ENCODE data around the gene WDR41. TPM values are rescaled to one million over a fixed set of nuclear protein-coding genes. Genes with fewer than 3 reads are reported as not detected.

Gene WDR41
- total RNA-seq, 4 donors from 2014 or later, result 23.2 to 55.7 (median 33.2) TPM

- no peaks in the 10 kb centered on the region for H3K9me3 ChIP-seq
- peaks cover 0 to 7% (median 0%) of the 10 kb centered on the region in 3 donors for H3K4me1 ChIP-seq
- no peak for TF ChIP-seq POLR2A (IDR thresholded peaks at IDR 0.05)
- TF ChIP-seq EP300 (IDR thresholded peaks at IDR 0.05), result no peak
- no peak overlapping the region for H3K27ac ChIP-seq
- H3K4me3 ChIP-seq, result no peak overlapping the region
- WGBS, 2 donors (ENCODE audit: low coverage in 1 of 2), result 80 to 82% methylated on average over 1 of the region's 1 CpG
- H3K27me3 ChIP-seq, result no peaks in the 10 kb centered on the region
- H3K36me3 ChIP-seq, result no peaks in the 10 kb centered on the region
- ATAC-seq, result no peak
Measured at GRCh38 chr5:77400645-77401044, 91.5 kb downstream of the WDR41 start.

- Histone ChIP-seq H3K4me3 (no peak overlapping the region), H3K9me3 (no peaks in the 10 kb centered on the region), H3K27ac (no peak overlapping the region), H3K36me3 (no peaks in the 10 kb centered on the region), H3K27me3 (no peaks in the 10 kb centered on the region), H3K4me1 (no peaks in the 10 kb centered on the region)
- ATAC-seq, result no peak
- WGBS, 2 donors (ENCODE audit: low coverage in 1 of 2), result 61 to 97% methylated on average over 4 to 6 of the region's 8 CpGs
- no peak for TF ChIP-seq EP300 (IDR thresholded peaks at IDR 0.05)
- TF ChIP-seq POLR2A (IDR thresholded peaks at IDR 0.05), result no peak
- no peak for TF ChIP-seq POLR2AphosphoS5 (IDR thresholded peaks at IDR 0.05)
- TF ChIP-seq CTCF (IDR thresholded peaks at IDR 0.05), result no peak
Measured at GRCh38 chr5:77398896-77399295, 93.2 kb downstream of the WDR41 start.

GRCh38 chr5:77398458-77398857 is 93.7 kb downstream of the WDR41 start:
- Histone ChIP-seq H3K36me3 (no peaks in the 10 kb centered on the region), H3K9me3 (no peaks in the 10 kb centered on the region), H3K4me1 (no peaks in the 10 kb centered on the region), H3K27me3 (no peaks in the 10 kb centered on the region), H3K27ac (no peak overlapping the region), H3K4me3 (no peak overlapping the region)
- no peak for ATAC-seq
- WGBS, 2 donors (ENCODE audit: low coverage in 1 of 2), result 100% methylated on average over 4 to 9 of the region's 13 CpGs
- no peak for TF ChIP-seq POLR2AphosphoS5 (IDR thresholded peaks at IDR 0.05)
- no peak for TF ChIP-seq EP300 (IDR thresholded peaks at IDR 0.05)
- TF ChIP-seq CTCF (IDR thresholded peaks at IDR 0.05), result no peak
- no peak for TF ChIP-seq POLR2A (IDR thresholded peaks at IDR 0.05)

DNA sequence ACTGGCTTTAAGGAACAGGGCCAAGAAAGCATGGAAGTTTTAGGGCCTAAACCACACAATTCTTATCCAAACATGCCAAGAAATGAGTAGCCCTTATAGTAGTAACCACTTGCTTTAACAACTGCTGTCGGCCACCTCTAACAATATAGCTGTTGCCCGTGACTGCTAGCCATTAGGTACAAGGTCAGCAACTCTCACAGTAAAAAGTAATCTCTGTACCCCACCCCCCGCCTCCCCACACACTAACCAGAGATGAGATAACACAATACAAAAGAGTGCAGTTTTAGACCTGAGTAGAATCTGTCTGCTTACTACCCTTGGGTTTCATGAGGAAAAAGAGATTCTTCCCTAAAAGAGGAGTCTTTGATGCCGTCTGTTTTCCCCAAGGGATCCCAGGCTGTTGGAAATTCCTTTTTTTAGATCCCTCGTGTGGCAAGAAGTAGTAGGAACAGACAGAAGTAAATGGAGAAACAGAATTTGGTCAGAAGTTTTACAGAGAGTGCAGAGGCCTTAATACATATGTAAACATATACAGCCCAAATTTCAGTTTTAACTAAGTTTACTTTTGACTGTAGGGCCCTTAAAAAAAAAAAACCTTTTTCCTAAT is 94.3 kb downstream of the WDR41 start:
- H3K4me3 ChIP-seq, result no peak overlapping the region
- WGBS, 2 donors (ENCODE audit: low coverage in 1 of 2), result 46 to 79% methylated on average over 2 to 5 of the region's 5 CpGs
- no peak for TF ChIP-seq EP300 (IDR thresholded peaks at IDR 0.05)
- TF ChIP-seq CTCF (IDR thresholded peaks at IDR 0.05), result no peak
- TF ChIP-seq POLR2A (IDR thresholded peaks at IDR 0.05), result no peak
- TF ChIP-seq POLR2AphosphoS5 (IDR thresholded peaks at IDR 0.05), result no peak
- no peaks in the 10 kb centered on the region for H3K4me1 ChIP-seq
- H3K36me3 ChIP-seq, result no peaks in the 10 kb centered on the region
- ATAC-seq, result no peak
- H3K9me3 ChIP-seq, result no peaks in the 10 kb centered on the region
- H3K27ac ChIP-seq, result no peak overlapping the region
- H3K27me3 ChIP-seq, result no peaks in the 10 kb centered on the region

DNA sequence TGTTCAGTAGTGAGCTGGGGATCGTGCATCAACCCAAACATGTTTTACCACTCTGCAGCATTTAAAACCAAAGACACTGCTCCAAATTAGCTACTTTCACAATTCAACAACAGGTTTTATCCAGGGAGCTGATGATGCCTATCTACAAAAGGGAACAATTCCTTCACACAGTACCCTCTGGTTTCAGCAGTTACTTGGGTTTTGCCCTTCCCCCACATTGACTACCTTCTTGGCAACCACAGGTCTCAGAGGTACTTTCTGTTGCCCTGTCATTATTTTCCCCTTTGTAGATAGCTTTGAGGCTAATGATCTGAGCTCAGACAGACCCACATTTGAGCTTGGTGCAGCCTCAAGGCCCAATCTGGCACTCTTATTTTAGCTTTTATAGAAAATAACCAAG is 96.1 kb downstream of the WDR41 start:
- Histone ChIP-seq H3K27ac (no peak overlapping the region), H3K4me1 (no peaks in the 10 kb centered on the region), H3K36me3 (no peaks in the 10 kb centered on the region), H3K9me3 (no peaks in the 10 kb centered on the region), H3K27me3 (no peaks in the 10 kb centered on the region), H3K4me3 (no peak overlapping the region)
- TF ChIP-seq EP300 (IDR thresholded peaks at IDR 0.05), result no peak
- no peak for ATAC-seq
- WGBS, 2 donors (ENCODE audit: low coverage in 1 of 2), result 100% methylated on average over 1 of the region's 1 CpG

DNA sequence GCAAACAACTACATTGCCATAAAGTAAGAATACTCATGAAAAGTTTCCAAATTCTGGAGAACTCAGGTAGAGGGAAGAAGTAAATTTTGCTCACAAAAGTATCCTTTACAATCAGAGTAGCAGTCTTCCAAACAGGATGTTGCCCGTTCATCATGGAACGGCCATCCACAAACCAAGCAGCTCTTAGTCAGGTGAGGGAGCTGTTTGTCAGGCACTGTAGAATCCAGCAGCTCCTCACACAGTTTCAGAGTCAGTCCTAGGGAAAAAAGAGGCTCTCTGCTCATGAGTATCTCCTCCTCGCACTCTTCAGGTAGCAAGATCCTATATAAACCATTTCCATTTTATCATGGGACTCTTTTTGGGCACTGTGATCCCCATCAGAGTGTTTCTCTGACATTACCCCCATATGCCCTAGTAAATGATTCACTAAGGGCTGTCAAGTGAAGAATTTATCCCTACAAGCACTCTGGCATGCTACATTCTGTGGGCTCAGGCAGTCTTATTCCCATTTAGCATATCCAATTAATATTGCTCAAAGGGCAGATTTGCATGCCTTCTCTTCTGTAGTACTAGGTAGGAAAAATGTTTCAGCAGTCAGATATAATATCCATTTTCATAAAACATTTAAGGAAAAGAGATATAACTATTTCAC is 97.9 kb downstream of the WDR41 start:
- Histone ChIP-seq H3K4me1 (no peaks in the 10 kb centered on the region), H3K4me3 (no peak overlapping the region), H3K27me3 (no peaks in the 10 kb centered on the region), H3K27ac (no peak overlapping the region), H3K9me3 (no peaks in the 10 kb centered on the region), H3K36me3 (no peaks in the 10 kb centered on the region)
- WGBS, 2 donors (ENCODE audit: low coverage in 1 of 2), result 59 to 84% methylated on average over 3 of the region's 3 CpGs
- no peak for TF ChIP-seq POLR2AphosphoS5 (IDR thresholded peaks at IDR 0.05)
- no peak for TF ChIP-seq EP300 (IDR thresholded peaks at IDR 0.05)
- TF ChIP-seq CTCF (IDR thresholded peaks at IDR 0.05), result no peak
- no peak for TF ChIP-seq POLR2A (IDR thresholded peaks at IDR 0.05)
- no peak for ATAC-seq
